Activated naive CD8-positive, alpha-beta T cell treated with anti-CD3 and anti-CD28 coated beads, Interleukin-2, amount 50 U/mL, for 24 hours (primary cell): ENCODE measurements around the gene EXOC3.

Experiments used
- ATAC-seq: fragments of 150-1000 bp; cut with Tn5 transposase; one replicate; pipeline ENCODE4 v1.10.0; 2021
- DNase-seq: peaks from one replicate; pipeline ENCODE4 v3.0.0; 2021
- H3K27ac Mint-ChIP-seq: one replicate; pipeline ENCODE4 v1.8.0; 2021; ENCODE audit warnings: mild to moderate bottlenecking, mixed read lengths
- H3K27me3 Mint-ChIP-seq: one replicate; pipeline ENCODE4 v1.8.0; 2021; ENCODE audit warnings: mixed read lengths
- H3K36me3 Mint-ChIP-seq: one replicate; pipeline ENCODE4 v1.8.0; 2021; ENCODE audit warnings: low read depth, mixed read lengths
- H3K4me1 Mint-ChIP-seq: one replicate; pipeline ENCODE4 v1.8.0; 2021; ENCODE audit warnings: mixed read lengths
- H3K4me3 Mint-ChIP-seq: one replicate; pipeline ENCODE4 v1.8.0; 2021; ENCODE audit warnings: mild to moderate bottlenecking, moderate library complexity, mixed read lengths
- H3K9me3 Mint-ChIP-seq: one replicate; pipeline ENCODE4 v1.8.0; 2021; ENCODE audit warnings: mixed read lengths

EXOC3 gene

GRCh38 chr5:435961-436640, 6.9 kb upstream of the EXOC3 start:
- no peak for DNase-seq

GRCh38 chr5:436641-436975, 6.4 kb upstream of the EXOC3 start:
- Mint-ChIP-seq H3K9me3 (no peaks in the 10 kb centered on the region), H3K27ac (no peak overlapping the region), H3K4me3 (no peak overlapping the region), H3K36me3 (peaks cover 6% of the 10 kb centered on the region), H3K27me3 (no peaks in the 10 kb centered on the region), H3K4me1 (peaks cover 3% of the 10 kb centered on the region)
- ATAC-seq (no peak), DNase-seq (no peak)

More at GRCh38 chr5:435961-436640, 6.9 kb upstream of the EXOC3 start:
- ATAC-seq = no peak
- peaks cover 4% of the 10 kb centered on the region for H3K4me1 Mint-ChIP-seq
- peaks cover 6% of the 10 kb centered on the region for H3K36me3 Mint-ChIP-seq
- no peaks in the 10 kb centered on the region for H3K27me3 Mint-ChIP-seq
- no peak overlapping the region for H3K4me3 Mint-ChIP-seq
- no peaks in the 10 kb centered on the region for H3K9me3 Mint-ChIP-seq
- H3K27ac Mint-ChIP-seq = no peak overlapping the region

GRCh38 chr5:437281-437771, 5.7 kb upstream of the EXOC3 start:
- Mint-ChIP-seq H3K27me3 (no peaks in the 10 kb centered on the region), H3K27ac (no peak overlapping the region), H3K4me1 (peaks cover 9% of the 10 kb centered on the region), H3K36me3 (peaks cover 7% of the 10 kb centered on the region), H3K9me3 (no peaks in the 10 kb centered on the region), H3K4me3 (no peak overlapping the region)
- ATAC-seq = no peak
- no peak for DNase-seq

GRCh38 chr5:438481-438981, 4.4 kb upstream of the EXOC3 start:
- no peak for ATAC-seq

GRCh38 chr5:439181-439580, 3.8 kb upstream of the EXOC3 start:
- no peak overlapping the region for H3K27ac Mint-ChIP-seq

More at GRCh38 chr5:438481-438981, 4.4 kb upstream of the EXOC3 start:
- Mint-ChIP-seq H3K27ac (no peak overlapping the region), H3K36me3 (peaks cover 7% of the 10 kb centered on the region), H3K9me3 (no peaks in the 10 kb centered on the region), H3K4me1 (peaks cover 13% of the 10 kb centered on the region), H3K27me3 (no peaks in the 10 kb centered on the region), H3K4me3 (no peak overlapping the region)
- no peak for DNase-seq

GRCh38 chr5:439636-440035, 3.3 kb upstream of the EXOC3 start:
- peaks cover 21% of the 10 kb centered on the region for H3K4me1 Mint-ChIP-seq
- DNase-seq = no peak
- H3K4me3 Mint-ChIP-seq = no peak overlapping the region
- H3K27ac Mint-ChIP-seq = no peak overlapping the region
- no peak for ATAC-seq
- no peaks in the 10 kb centered on the region for H3K27me3 Mint-ChIP-seq
- H3K36me3 Mint-ChIP-seq = peaks cover 11% of the 10 kb centered on the region
- no peaks in the 10 kb centered on the region for H3K9me3 Mint-ChIP-seq

More at GRCh38 chr5:439181-439580, 3.8 kb upstream of the EXOC3 start:
- peaks cover 7% of the 10 kb centered on the region for H3K36me3 Mint-ChIP-seq
- H3K27me3 Mint-ChIP-seq = no peaks in the 10 kb centered on the region
- DNase-seq = no peak
- no peaks in the 10 kb centered on the region for H3K9me3 Mint-ChIP-seq
- ATAC-seq = no peak
- peaks cover 16% of the 10 kb centered on the region for H3K4me1 Mint-ChIP-seq
- no peak overlapping the region for H3K4me3 Mint-ChIP-seq

GRCh38 chr5:440401-441201, 2.4 kb upstream of the EXOC3 start:
- H3K36me3 Mint-ChIP-seq = peaks cover 15% of the 10 kb centered on the region
- H3K4me3 Mint-ChIP-seq = no peak overlapping the region
- H3K27ac Mint-ChIP-seq = no peak overlapping the region
- no peaks in the 10 kb centered on the region for H3K27me3 Mint-ChIP-seq
- DNase-seq = no peak
- no peak for ATAC-seq
- peaks cover 27% of the 10 kb centered on the region for H3K4me1 Mint-ChIP-seq
- no peaks in the 10 kb centered on the region for H3K9me3 Mint-ChIP-seq

- H3K4me3 Mint-ChIP-seq = peak overlapping the region; percentile 94
- peaks cover 21% of the 10 kb centered on the region for H3K36me3 Mint-ChIP-seq
- peak overlapping the region; percentile 95 for H3K27ac Mint-ChIP-seq
- ATAC-seq (no peak), DNase-seq (no peak)
- peaks cover 36% of the 10 kb centered on the region for H3K4me1 Mint-ChIP-seq
- no peaks in the 10 kb centered on the region for H3K9me3 Mint-ChIP-seq
- H3K27me3 Mint-ChIP-seq = no peaks in the 10 kb centered on the region
Measured at GRCh38 chr5:441996-442334, 1.0 kb upstream of the EXOC3 start.

GRCh38 chr5:443239-444151, 519 bp downstream of the EXOC3 start:
- peak; percentile 45 for DNase-seq
- ATAC-seq = peak; percentile 24
- peak overlapping the region; percentile 94 for H3K4me3 Mint-ChIP-seq
- H3K27ac Mint-ChIP-seq = peak overlapping the region; percentile 82
- no peaks in the 10 kb centered on the region for H3K9me3 Mint-ChIP-seq
- H3K36me3 Mint-ChIP-seq = peaks cover 33% of the 10 kb centered on the region
- no peaks in the 10 kb centered on the region for H3K27me3 Mint-ChIP-seq
- peaks cover 37% of the 10 kb centered on the region for H3K4me1 Mint-ChIP-seq

- H3K27me3 Mint-ChIP-seq = no peaks in the 10 kb centered on the region
- peak overlapping the region; percentile 73 for H3K27ac Mint-ChIP-seq
- peaks cover 37% of the 10 kb centered on the region for H3K4me1 Mint-ChIP-seq
- ATAC-seq (no peak), DNase-seq (no peak)
- no peaks in the 10 kb centered on the region for H3K9me3 Mint-ChIP-seq
- H3K4me3 Mint-ChIP-seq = peak overlapping the region; percentile 94
- H3K36me3 Mint-ChIP-seq = peaks cover 40% of the 10 kb centered on the region
Measured at GRCh38 chr5:444226-444625, 1.2 kb downstream of the EXOC3 start.

- Mint-ChIP-seq H3K27ac (no peak overlapping the region), H3K27me3 (no peaks in the 10 kb centered on the region), H3K4me3 (no peak overlapping the region), H3K4me1 (peaks cover 37% of the 10 kb centered on the region), H3K36me3 (peaks cover 52% of the 10 kb centered on the region), H3K9me3 (no peaks in the 10 kb centered on the region)
- ATAC-seq (no peak), DNase-seq (no peak)
Measured at GRCh38 chr5:445591-445990, 2.6 kb downstream of the EXOC3 start.

GRCh38 chr5:446066-446882, 3.3 kb downstream of the EXOC3 start:
- Mint-ChIP-seq H3K27ac (peak overlapping the region; percentile 29), H3K4me3 (no peak overlapping the region), H3K27me3 (no peaks in the 10 kb centered on the region), H3K4me1 (peaks cover 34% of the 10 kb centered on the region), H3K9me3 (peaks cover 5% of the 10 kb centered on the region), H3K36me3 (peaks cover 56% of the 10 kb centered on the region)
- no peak for ATAC-seq
- DNase-seq = no peak

- Mint-ChIP-seq H3K36me3 (peaks cover 59% of the 10 kb centered on the region), H3K27ac (no peak overlapping the region), H3K27me3 (no peaks in the 10 kb centered on the region), H3K4me3 (no peak overlapping the region), H3K4me1 (peaks cover 32% of the 10 kb centered on the region), H3K9me3 (peaks cover 11% of the 10 kb centered on the region)
- no peak for ATAC-seq
- DNase-seq = no peak
Measured at GRCh38 chr5:446883-447263, 3.9 kb downstream of the EXOC3 start.

GRCh38 chr5:447501-447900, 4.5 kb downstream of the EXOC3 start:
- no peak overlapping the region for H3K27ac Mint-ChIP-seq
- no peaks in the 10 kb centered on the region for H3K27me3 Mint-ChIP-seq
- ATAC-seq (no peak), DNase-seq (no peak)
- H3K9me3 Mint-ChIP-seq = peaks cover 17% of the 10 kb centered on the region
- no peak overlapping the region for H3K4me3 Mint-ChIP-seq
- peaks cover 64% of the 10 kb centered on the region for H3K36me3 Mint-ChIP-seq
- H3K4me1 Mint-ChIP-seq = peaks cover 31% of the 10 kb centered on the region
